GM23338 (cell line): ENCODE data around the gene SGCD. TPM values are rescaled to one million over a fixed set of nuclear protein-coding genes. Genes with fewer than 3 reads are reported as not detected.
A peak's percentile ranks its signal among the peaks of the same experiment; 100 is the strongest.

Source experiments
- ATAC-seq: fragments of 200-7000 bp; cut with Tn5 transposase; 3 replicates; pipeline ENCODE4 v1.9.1; 2020
- DNase-seq: peaks from one replicate; pipeline ENCODE4 v3.0.0-alpha.2; 2015; ENCODE audit warnings: low spot score
- H2AFZ ChIP-seq: fragments of 200-600 bp; sonication (generic); 2 replicates; pipeline ENCODE4 v1.8.0; 2016; ENCODE audit warnings: antibody characterized with exemption, mild to moderate bottlenecking, moderate library complexity
- H3F3A ChIP-seq: fragments of 200-600 bp; sonication (generic); replicated peaks from 2 replicates; pipeline ENCODE4 v1.8.0; 2017; ENCODE audit warnings: antibody characterized with exemption, mixed run types, low read depth
- H3K27ac ChIP-seq: fragments of 200-600 bp; sonication (generic); 2 replicates; pipeline ENCODE4 v1.6.1; 2016; ENCODE audit warnings: low read depth
- H3K27me3 ChIP-seq: fragments of 200-600 bp; sonication (generic); 2 replicates; pipeline ENCODE4 v1.8.0; 2016; ENCODE audit warnings: mild to moderate bottlenecking, mixed run types, moderate library complexity; ENCODE audit not compliant: insufficient read depth
- H3K36me3 ChIP-seq: fragments of 200-600 bp; sonication (generic); 2 replicates; pipeline ENCODE4 v1.8.0; 2016; ENCODE audit warnings: mild to moderate bottlenecking; ENCODE audit not compliant: insufficient read depth
- H3K4me1 ChIP-seq: fragments of 200-600 bp; sonication (generic); 2 replicates; pipeline ENCODE4 v1.8.0; 2016; ENCODE audit warnings: mild to moderate bottlenecking, moderate library complexity; ENCODE audit not compliant: insufficient read depth
- H3K4me2 ChIP-seq: fragments of 200-600 bp; sonication (generic); 2 replicates; pipeline ENCODE4 v1.7.1; 2017; ENCODE audit warnings: mixed run types
- H3K4me3 ChIP-seq: fragments of 200-600 bp; sonication (generic); 2 replicates; pipeline ENCODE4 v1.6.1; 2016; ENCODE audit warnings: mixed run types
- H3K79me2 ChIP-seq: fragments of 200-600 bp; sonication (generic); replicated peaks from 2 replicates; pipeline ENCODE4 v1.8.0; 2017; ENCODE audit warnings: mild to moderate bottlenecking; ENCODE audit not compliant: insufficient read depth
- H3K9me2 ChIP-seq: fragments of 200-600 bp; sonication (generic); 2 replicates; pipeline ENCODE4 v1.8.0; 2017; ENCODE audit not compliant: insufficient read depth
- H4K20me1 ChIP-seq: fragments of 200-600 bp; sonication (generic); replicated peaks from 2 replicates; pipeline ENCODE4 v1.8.0; 2017; ENCODE audit warnings: mild to moderate bottlenecking; ENCODE audit not compliant: insufficient read depth
- H3K27ac Mint-ChIP-seq: 2 replicates; pipeline ENCODE4 v1.8.0; 2020; ENCODE audit warnings: inconsistent platforms, mild to moderate bottlenecking, moderate library complexity, mixed read lengths
- H3K27me3 Mint-ChIP-seq: 3 replicates; pipeline ENCODE4 v1.8.0; 2022; ENCODE audit warnings: low read depth, mild to moderate bottlenecking, moderate library complexity, mixed read lengths, inconsistent platforms; ENCODE audit not compliant: insufficient read depth, poor library complexity
- H3K36me3 Mint-ChIP-seq: 3 replicates; pipeline ENCODE4 v1.8.0; 2021; ENCODE audit warnings: low read depth, mild to moderate bottlenecking, inconsistent platforms, moderate library complexity, mixed read lengths
- H3K4me1 Mint-ChIP-seq: 3 replicates; pipeline ENCODE4 v1.8.0; 2020; ENCODE audit warnings: mild to moderate bottlenecking, inconsistent platforms, mixed read lengths
- H3K4me3 Mint-ChIP-seq: 3 replicates; pipeline ENCODE4 v1.8.0; 2021; ENCODE audit warnings: moderate library complexity, mild to moderate bottlenecking, inconsistent platforms, mixed read lengths
- H3K9me3 Mint-ChIP-seq: 3 replicates; pipeline ENCODE4 v1.8.0; 2020; ENCODE audit warnings: moderate library complexity, mild to moderate bottlenecking, inconsistent platforms, mixed read lengths
- NANOG ChIP-seq: IDR thresholded peaks from 2 replicates; pipeline ENCODE4 v1.6.1; 2016; ENCODE audit warnings: antibody characterized with exemption, borderline replicate concordance
- ZNF114 ChIP-seq: fragments of 250-450 bp; sonication (Bioruptor Pico); IDR thresholded peaks from 2 replicates; pipeline ENCODE4 v1.5.0; 2020; ENCODE audit warnings: mild to moderate bottlenecking, moderate library complexity
- polyA plus RNA-seq: library from polyadenylated mRNA; unstranded; fragments of >200 nt; fragmentation: Nextera tagmentation; extraction: Ambion mirVana; gene quantifications from 2 replicates; pipeline ENCODE4 v1.2.1, GENCODE V29; 2016
- total RNA-seq: library from RNA; depleted of rRNA; stranded (reverse); fragments of >200 nt; shearing (Covaris generic); gene quantifications from 2 replicates; pipeline ENCODE4 v1.2.3, GENCODE V29; 2014
- TF ChIP-seq, protein P1 (sequence below): fragments of 250-450 bp; sonication (Bioruptor Pico); IDR thresholded peaks from 2 replicates; pipeline ENCODE4 v1.5.0; 2020; ENCODE audit warnings: mild to moderate bottlenecking, moderate library complexity
- TF ChIP-seq, protein P2 (sequence below), 2 experiments: fragments of 200-600 bp in 1 of 2; sonication (generic) in 1 of 2; conservative IDR thresholded peaks; 2 replicates each; pipeline versions ENCODE4 v1.5.1 to v1.6.1; 2016 to 2017; ENCODE audit warnings: antibody characterized with exemption in 2 of 2, low read depth in 2 of 2, mild to moderate bottlenecking in 2 of 2, moderate library complexity in 1 of 2

SGCD gene
- total and polyA plus RNA-seq, 2 experiments from 2014 or later, result 0.03 to 0.05 TPM

DNA sequence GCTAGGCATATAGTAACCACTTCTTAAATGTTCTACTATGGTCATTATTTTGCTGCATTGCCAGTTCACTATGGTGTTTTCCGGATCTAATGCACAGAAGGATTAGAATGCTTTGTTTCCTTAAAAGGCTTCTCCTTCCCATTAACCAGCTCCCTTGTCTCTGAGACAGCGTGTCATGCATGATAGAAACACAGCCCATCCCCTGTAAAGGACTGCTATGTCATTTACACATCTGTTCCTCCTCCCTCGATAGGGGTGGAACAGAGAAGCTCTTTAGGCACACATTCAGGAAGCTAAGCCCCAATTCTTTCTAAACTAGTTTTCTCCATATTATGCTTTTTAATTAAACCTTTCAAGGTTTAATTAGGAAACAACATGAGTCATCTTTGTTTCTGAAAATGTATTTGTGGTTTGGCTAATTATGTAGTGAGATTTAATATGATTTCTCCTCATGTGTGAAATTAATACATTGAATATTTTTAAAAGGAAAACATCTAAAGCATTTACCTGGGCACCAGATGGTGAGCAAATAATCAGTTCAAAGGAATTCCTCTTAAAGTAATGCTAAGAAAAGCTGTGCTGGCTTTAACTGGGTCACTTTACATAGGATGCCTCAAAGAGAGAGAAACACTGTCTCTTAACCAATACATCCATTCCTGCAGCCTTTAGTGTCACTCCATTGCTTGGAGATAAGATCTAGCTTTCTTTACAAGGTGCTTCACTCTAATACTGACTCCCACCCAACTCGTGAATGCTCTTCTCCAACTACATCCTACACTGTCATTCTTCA lies 389.8 kb downstream of the SGCD start (continued):
- TF ChIP-seq, protein P1, sequence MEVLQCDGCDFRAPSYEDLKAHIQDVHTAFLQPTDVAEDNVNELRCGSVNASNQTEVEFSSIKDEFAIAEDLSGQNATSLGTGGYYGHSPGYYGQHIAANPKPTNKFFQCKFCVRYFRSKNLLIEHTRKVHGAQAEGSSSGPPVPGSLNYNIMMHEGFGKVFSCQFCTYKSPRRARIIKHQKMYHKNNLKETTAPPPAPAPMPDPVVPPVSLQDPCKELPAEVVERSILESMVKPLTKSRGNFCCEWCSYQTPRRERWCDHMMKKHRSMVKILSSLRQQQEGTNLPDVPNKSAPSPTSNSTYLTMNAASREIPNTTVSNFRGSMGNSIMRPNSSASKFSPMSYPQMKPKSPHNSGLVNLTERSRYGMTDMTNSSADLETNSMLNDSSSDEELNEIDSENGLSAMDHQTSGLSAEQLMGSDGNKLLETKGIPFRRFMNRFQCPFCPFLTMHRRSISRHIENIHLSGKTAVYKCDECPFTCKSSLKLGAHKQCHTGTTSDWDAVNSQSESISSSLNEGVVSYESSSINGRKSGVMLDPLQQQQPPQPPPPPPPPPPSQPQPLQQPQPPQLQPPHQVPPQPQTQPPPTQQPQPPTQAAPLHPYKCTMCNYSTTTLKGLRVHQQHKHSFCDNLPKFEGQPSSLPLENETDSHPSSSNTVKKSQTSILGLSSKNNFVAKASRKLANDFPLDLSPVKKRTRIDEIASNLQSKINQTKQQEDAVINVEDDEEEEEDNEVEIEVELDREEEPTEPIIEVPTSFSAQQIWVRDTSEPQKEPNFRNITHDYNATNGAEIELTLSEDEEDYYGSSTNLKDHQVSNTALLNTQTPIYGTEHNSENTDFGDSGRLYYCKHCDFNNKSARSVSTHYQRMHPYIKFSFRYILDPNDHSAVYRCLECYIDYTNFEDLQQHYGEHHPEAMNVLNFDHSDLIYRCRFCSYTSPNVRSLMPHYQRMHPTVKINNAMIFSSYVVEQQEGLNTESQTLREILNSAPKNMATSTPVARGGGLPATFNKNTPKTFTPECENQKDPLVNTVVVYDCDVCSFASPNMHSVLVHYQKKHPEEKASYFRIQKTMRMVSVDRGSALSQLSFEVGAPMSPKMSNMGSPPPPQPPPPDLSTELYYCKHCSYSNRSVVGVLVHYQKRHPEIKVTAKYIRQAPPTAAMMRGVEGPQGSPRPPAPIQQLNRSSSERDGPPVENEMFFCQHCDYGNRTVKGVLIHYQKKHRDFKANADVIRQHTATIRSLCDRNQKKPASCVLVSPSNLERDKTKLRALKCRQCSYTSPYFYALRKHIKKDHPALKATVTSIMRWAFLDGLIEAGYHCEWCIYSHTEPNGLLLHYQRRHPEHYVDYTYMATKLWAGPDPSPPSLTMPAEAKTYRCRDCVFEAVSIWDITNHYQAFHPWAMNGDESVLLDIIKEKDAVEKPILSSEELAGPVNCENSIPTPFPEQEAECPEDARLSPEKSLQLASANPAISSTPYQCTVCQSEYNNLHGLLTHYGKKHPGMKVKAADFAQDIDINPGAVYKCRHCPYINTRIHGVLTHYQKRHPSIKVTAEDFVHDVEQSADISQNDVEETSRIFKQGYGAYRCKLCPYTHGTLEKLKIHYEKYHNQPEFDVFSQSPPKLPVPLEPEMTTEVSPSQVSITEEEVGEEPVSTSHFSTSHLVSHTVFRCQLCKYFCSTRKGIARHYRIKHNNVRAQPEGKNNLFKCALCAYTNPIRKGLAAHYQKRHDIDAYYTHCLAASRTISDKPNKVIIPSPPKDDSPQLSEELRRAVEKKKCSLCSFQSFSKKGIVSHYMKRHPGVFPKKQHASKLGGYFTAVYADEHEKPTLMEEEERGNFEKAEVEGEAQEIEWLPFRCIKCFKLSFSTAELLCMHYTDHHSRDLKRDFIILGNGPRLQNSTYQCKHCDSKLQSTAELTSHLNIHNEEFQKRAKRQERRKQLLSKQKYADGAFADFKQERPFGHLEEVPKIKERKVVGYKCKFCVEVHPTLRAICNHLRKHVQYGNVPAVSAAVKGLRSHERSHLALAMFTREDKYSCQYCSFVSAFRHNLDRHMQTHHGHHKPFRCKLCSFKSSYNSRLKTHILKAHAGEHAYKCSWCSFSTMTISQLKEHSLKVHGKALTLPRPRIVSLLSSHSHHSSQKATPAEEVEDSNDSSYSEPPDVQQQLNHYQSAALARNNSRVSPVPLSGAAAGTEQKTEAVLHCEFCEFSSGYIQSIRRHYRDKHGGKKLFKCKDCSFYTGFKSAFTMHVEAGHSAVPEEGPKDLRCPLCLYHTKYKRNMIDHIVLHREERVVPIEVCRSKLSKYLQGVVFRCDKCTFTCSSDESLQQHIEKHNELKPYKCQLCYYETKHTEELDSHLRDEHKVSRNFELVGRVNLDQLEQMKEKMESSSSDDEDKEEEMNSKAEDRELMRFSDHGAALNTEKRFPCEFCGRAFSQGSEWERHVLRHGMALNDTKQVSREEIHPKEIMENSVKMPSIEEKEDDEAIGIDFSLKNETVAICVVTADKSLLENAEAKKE (CRISPR knock-in tag), result no peak
- peak; percentile 6; the same call in 1 of the 2 replicates for TF ChIP-seq NANOG

DNA sequence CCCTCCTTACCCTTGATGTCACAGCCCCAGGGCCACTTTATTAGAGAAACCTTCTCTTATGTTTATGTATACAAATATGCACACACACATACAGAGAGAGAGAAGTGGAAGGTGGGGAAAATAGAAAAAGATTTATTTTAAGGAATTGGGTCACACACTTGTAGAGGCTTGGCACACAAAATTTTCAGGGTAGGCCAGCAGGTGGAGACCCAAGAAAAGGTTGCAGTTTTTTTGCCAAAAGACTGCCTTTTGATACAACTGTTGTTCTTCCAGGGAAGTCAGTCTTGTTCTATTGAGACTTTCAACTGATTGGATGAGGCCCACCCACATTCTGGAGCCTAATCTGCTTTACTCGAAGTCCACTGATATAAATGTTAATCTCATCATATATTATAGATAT lies 392.0 kb downstream of the SGCD start:
- Mint-ChIP-seq H3K36me3 (no peaks in the 10 kb centered on the region), H3K27me3 (peaks cover 5% of the 10 kb centered on the region), H3K4me1 (peaks cover 19% of the 10 kb centered on the region), H3K27ac (no peak overlapping the region), H3K4me3 (no peak overlapping the region), H3K9me3 (no peaks in the 10 kb centered on the region; the same call in 2 of the 3 replicates)
- H2AFZ ChIP-seq, result no peak overlapping the region
- H3K4me1 ChIP-seq, result peaks cover 21% of the 10 kb centered on the region
- no peaks in the 10 kb centered on the region for H3F3A ChIP-seq
- H3K27me3 ChIP-seq, result no peaks in the 10 kb centered on the region
- DNase-seq, result peak; percentile 17
- no peak overlapping the region for H3K4me3 ChIP-seq
- no peak for ATAC-seq
- no peak for TF ChIP-seq ZNF114 (CRISPR knock-in tag)
- TF ChIP-seq, protein P2, sequence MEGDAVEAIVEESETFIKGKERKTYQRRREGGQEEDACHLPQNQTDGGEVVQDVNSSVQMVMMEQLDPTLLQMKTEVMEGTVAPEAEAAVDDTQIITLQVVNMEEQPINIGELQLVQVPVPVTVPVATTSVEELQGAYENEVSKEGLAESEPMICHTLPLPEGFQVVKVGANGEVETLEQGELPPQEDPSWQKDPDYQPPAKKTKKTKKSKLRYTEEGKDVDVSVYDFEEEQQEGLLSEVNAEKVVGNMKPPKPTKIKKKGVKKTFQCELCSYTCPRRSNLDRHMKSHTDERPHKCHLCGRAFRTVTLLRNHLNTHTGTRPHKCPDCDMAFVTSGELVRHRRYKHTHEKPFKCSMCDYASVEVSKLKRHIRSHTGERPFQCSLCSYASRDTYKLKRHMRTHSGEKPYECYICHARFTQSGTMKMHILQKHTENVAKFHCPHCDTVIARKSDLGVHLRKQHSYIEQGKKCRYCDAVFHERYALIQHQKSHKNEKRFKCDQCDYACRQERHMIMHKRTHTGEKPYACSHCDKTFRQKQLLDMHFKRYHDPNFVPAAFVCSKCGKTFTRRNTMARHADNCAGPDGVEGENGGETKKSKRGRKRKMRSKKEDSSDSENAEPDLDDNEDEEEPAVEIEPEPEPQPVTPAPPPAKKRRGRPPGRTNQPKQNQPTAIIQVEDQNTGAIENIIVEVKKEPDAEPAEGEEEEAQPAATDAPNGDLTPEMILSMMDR (conservative IDR thresholded peaks at IDR 0.05; ENCODE audit: low read depth in 2 of 2), result peak in 1 of 2 experiments; percentile 53; a peak in 3 of 4 replicates
- H3K79me2 ChIP-seq, result no peaks in the 10 kb centered on the region
- H3K36me3 ChIP-seq, result no peaks in the 10 kb centered on the region
- H3K9me2 ChIP-seq, result peaks cover 9% of the 10 kb centered on the region; the same call in 1 of the 2 replicates
- no peaks in the 10 kb centered on the region for H4K20me1 ChIP-seq
- H3K27ac ChIP-seq, result no peak overlapping the region
- H3K4me2 ChIP-seq, result no peak overlapping the region
